ENCODE data around the gene PKMYT1. TPM values are rescaled to one million over a fixed set of nuclear protein-coding genes. Genes with fewer than 3 reads are reported as not detected.

The PKMYT1 gene
- total and polyA plus RNA-seq, 2 of the 4 experiments (the other 2 are of a cell fraction), result 1.8 to 14.9 TPM

DNA sequence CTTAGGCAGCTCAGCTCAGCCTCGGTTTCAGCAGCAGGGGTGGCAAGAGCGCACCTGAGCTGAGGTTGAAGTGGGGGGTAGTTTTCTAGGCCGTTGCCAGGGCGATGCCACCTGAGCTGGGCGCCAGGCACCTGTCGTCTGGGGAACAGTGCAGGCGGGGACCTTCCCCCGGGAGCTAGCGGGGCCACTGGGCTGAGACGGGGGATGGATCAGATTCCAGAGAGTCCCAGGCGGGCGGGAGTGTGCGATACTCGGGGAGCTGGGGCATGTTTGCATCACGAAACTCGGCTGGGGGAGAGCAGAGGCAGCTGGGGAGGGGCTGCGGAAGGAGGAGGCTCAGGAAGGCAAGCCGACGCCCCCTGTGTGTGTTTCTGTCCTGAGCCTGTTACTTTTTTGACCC lies 32.0 kb upstream of the PKMYT1 start:
- H2AFZ ChIP-seq (replicated peaks; ENCODE audit: low read length, poor library complexity), result peak overlapping the region; percentile 28

More for the DNA sequence above, 32.0 kb upstream of the PKMYT1 start:
- Histone ChIP-seq H3K27me3 (ENCODE audit: control insufficient read depth, insufficient read depth, low read length) (peaks cover 45% of the 10 kb centered on the region), H3K9me1 (ENCODE audit: insufficient read depth, low read length) (no peaks in the 10 kb centered on the region), H3K36me3 (ENCODE audit: control insufficient read depth, insufficient read depth, low read length) (no peaks in the 10 kb centered on the region), H3K23ac (ENCODE audit: low read depth, low read length) (no peak overlapping the region), H3K9me3 (ENCODE audit: control insufficient read depth, insufficient read depth, low read length) (no peaks in the 10 kb centered on the region), H2BK120ac (ENCODE audit: low read depth, low read length) (no peak overlapping the region), H3K18ac (ENCODE audit: low read depth, low read length) (no peak overlapping the region), H3K4me2 (ENCODE audit: low read depth, low read length) (no peak overlapping the region), H4K20me1 (ENCODE audit: insufficient read depth, low read length) (peaks cover 4% of the 10 kb centered on the region; the same call in 1 of the 2 replicates), H3K9ac (ENCODE audit: low read depth, low read length) (no peak overlapping the region), H3K27ac (ENCODE audit: insufficient read depth, low read length) (no peak overlapping the region), H3K4ac (ENCODE audit: low read depth, low read length) (no peak overlapping the region), H2AK9ac (replicated peaks; ENCODE audit: low read depth, low read length, poor library complexity) (no peak overlapping the region), H2BK20ac (ENCODE audit: low read depth, low read length) (no peak overlapping the region), H3K79me1 (ENCODE audit: low read depth in 1 of 2, low read length in 2 of 2) (no peaks in the 10 kb centered on the region), H2BK5ac (ENCODE audit: low read depth, low read length, poor library complexity, severe bottlenecking) (no peak overlapping the region), H3K4me1 (ENCODE audit: control insufficient read depth, insufficient read depth, low read length) (peaks cover 3% of the 10 kb centered on the region; the same call in 1 of the 2 replicates), H4K91ac (ENCODE audit: insufficient read depth, low read depth, low read length) (no peak overlapping the region), H4K5ac (ENCODE audit: low read depth, low read length) (no peak overlapping the region), H3K4me3 (ENCODE audit: insufficient read depth, low read depth, low read length) (no peak overlapping the region), H2AK5ac (ENCODE audit: low read depth, low read length) (no peak overlapping the region), H3K14ac (replicated peaks; ENCODE audit: low read depth, low read length) (no peak overlapping the region), H2BK15ac (ENCODE audit: low read depth, low read length) (no peak overlapping the region), H4K8ac (ENCODE audit: low read depth in 2 of 2, low read length in 2 of 2) (no peak overlapping the region), H3K56ac (ENCODE audit: extremely low read depth, insufficient read depth, low read length) (no peak overlapping the region)
- ChIA-PET CTCF (interaction anchor here (0.6 kb wide), 2 partner anchors 8 to 29 kb away, joined by 3 to 5 read pairs; no protein-coding TSS in a partner anchor), POLR2A (ENCODE audit: unreplicated experiment) (interaction anchor here (1.4 kb wide), 1 partner anchor 11 kb away, joined by 3 read pairs; no protein-coding TSS in a partner anchor)
- no peak for DNase-seq
- no TSS peak for BruUV-seq (replicated peaks)
- ATAC-seq (ENCODE audit: low read depth), result no peak
- TF ChIP-seq RFX5 (IDR thresholded peaks at IDR 0.05; ENCODE audit: low read depth, low read length) (no peak), RAD21 (IDR thresholded peaks at IDR 0.05; ENCODE audit: low read length) (no peak), CHD1 (IDR thresholded peaks at IDR 0.05; ENCODE audit: low read depth, low read length) (no peak)
- 30% methylated on average over 9 of the region's 19 CpGs; no CpG with 5 or more reads in 1 of the 2 experiments for WGBS, 2 experiments (ENCODE audit: extremely low coverage in 2 of 2, insufficient read length in 1 of 2)
- dilution Hi-C loops (cut with HindIII; ENCODE audit: low sequenced_read_pairs, unreplicated experiment), result no loop called here
- intact Hi-C loops (cut with micrococcal nuclease), result no loop called here
- in situ Hi-C loops (cut with MboI; ENCODE audit: low sequenced_read_pairs), result no loop called here
